ENCODE measurements around the gene CTSC. TPM values are rescaled to one million over a fixed set of nuclear protein-coding genes. Genes with fewer than 3 reads are reported as not detected.
"Not testable (repeated sequence)": the region's sequence is repeated elsewhere in the genome, so short reads cannot be mapped to it uniquely, and the experiment has no call there.

CTSC gene
- total and polyA plus RNA-seq, 12 donors = 6.3 to 161 (median 15.1) TPM

DNA sequence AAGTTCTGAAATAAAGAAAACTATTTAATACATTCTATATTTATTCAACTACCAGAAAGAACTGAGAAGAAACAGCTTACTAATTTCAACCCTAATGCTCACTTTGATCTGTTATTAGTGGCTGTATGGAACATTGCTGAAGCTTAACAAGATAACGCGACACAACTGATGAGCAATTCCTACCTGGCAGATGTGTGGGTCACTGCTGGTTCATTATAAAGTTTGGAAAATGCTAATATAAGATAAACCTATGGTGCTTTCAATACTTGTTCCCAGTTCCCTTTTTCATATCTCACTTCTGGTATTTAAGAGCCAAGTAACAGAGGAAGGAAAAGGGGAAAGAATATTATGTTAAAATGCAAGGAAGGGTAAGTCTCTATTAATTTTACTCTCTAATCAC is 10.5 kb downstream of the CTSC start:
- Histone ChIP-seq H3K4me1 (peaks cover 0 to 76% (median 0%) of the 10 kb centered on the region in 9 donors), H3K36me3 (peaks cover 0 to 97% (median 0%) of the 10 kb centered on the region in 9 donors), H3K27me3 (no peaks in the 10 kb centered on the region), H3K4me3 (no peak overlapping the region), H3K9me3 (no peaks in the 10 kb centered on the region), H3K27ac (peak overlapping the region in 1 of 10 donors; percentile 1)
- intact Hi-C loops (cut with DNase I) = no loop called here
- TF ChIP-seq, protein P1, sequence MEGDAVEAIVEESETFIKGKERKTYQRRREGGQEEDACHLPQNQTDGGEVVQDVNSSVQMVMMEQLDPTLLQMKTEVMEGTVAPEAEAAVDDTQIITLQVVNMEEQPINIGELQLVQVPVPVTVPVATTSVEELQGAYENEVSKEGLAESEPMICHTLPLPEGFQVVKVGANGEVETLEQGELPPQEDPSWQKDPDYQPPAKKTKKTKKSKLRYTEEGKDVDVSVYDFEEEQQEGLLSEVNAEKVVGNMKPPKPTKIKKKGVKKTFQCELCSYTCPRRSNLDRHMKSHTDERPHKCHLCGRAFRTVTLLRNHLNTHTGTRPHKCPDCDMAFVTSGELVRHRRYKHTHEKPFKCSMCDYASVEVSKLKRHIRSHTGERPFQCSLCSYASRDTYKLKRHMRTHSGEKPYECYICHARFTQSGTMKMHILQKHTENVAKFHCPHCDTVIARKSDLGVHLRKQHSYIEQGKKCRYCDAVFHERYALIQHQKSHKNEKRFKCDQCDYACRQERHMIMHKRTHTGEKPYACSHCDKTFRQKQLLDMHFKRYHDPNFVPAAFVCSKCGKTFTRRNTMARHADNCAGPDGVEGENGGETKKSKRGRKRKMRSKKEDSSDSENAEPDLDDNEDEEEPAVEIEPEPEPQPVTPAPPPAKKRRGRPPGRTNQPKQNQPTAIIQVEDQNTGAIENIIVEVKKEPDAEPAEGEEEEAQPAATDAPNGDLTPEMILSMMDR (IDR thresholded peaks at IDR 0.05) = no peak
- 89% methylated on average over 2 of the region's 2 CpGs for WGBS, 2 donors
- no peak for DNase-seq
- no peak for ATAC-seq

DNA sequence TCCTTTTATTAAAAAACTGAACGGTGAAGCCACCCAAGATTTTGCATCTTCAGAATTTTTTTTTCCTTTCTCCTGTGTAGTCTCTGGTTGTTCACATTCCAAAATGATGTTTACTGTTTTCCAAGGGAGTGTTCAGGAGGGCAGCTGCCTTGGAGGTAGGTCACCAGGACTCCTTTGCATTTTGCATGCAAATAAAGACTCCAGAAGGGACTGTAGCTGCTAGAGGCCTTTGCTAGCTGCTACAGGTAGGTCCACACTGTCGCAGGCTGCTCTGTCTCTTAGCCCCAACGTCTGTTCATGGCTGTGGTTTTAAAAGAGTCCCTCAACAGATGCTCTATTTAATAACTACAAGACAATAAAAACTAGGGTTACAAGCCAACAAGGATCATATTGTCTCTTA is 11.4 kb downstream of the CTSC start:
- Histone ChIP-seq H3K4me1 (peaks cover 0 to 66% (median 0%) of the 10 kb centered on the region in 9 donors), H3K36me3 (peaks cover 0 to 97% (median 0%) of the 10 kb centered on the region in 9 donors), H3K9me3 (no peaks in the 10 kb centered on the region), H3K27me3 (no peaks in the 10 kb centered on the region), H3K4me3 (no peak overlapping the region), H3K27ac (no peak overlapping the region)
- TF ChIP-seq, protein P1 (IDR thresholded peaks at IDR 0.05) = no peak
- WGBS, 2 donors = 83 to 85% methylated on average over 3 of the region's 3 CpGs
- ATAC-seq (no peak), DNase-seq (no peak)
- intact Hi-C loops (cut with DNase I) = no loop called here

DNA sequence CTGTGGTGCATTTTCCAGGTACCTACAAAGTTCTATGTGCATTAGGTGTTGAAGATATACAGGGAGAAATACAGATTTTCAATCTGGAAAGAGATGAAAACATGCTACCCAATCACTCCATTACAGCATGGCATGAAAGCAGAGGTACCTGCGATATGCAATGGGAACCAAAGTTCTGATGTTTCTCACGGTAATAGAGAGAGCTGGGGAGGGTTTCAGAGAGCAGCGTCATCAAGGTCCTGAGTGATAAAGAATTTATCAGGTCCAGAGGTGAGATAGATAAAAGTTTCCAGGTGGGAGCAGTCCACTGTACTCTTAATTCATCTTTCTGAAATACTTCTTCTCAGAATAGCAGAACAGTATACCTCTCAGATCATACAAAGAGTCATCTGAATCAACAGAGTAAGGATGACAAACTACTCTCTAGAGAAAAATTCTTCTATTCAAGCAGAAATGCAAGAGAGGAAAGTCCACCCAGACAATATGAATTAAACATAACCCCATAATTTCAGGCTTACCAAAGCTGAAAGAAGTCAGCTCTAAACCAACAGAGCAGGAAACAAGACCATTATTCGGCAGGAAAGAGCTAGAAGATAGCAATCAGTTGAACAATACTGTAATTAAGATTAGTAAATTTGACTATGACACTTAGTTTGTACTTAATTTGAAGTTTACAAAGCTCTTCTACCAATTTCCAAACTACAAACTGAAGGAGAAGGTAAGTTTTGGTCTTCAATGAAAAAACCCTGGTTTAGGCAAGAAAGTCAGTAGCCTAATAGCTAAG is 12.8 kb downstream of the CTSC start:
- Histone ChIP-seq H3K4me1 (peaks cover 0 to 65% (median 0%) of the 10 kb centered on the region in 9 donors), H3K4me3 (no peak overlapping the region), H3K27me3 (no peaks in the 10 kb centered on the region), H3K27ac (no peak overlapping the region), H3K9me3 (no peaks in the 10 kb centered on the region), H3K36me3 (peaks cover 0 to 85% (median 0%) of the 10 kb centered on the region in 9 donors)
- DNase-seq (no peak), ATAC-seq (no peak)
- 82 to 83% methylated on average over 4 of the region's 4 CpGs for WGBS, 2 donors
- intact Hi-C loops (cut with DNase I) = no loop called here
- TF ChIP-seq, protein P1 (IDR thresholded peaks at IDR 0.05) = no peak

DNA sequence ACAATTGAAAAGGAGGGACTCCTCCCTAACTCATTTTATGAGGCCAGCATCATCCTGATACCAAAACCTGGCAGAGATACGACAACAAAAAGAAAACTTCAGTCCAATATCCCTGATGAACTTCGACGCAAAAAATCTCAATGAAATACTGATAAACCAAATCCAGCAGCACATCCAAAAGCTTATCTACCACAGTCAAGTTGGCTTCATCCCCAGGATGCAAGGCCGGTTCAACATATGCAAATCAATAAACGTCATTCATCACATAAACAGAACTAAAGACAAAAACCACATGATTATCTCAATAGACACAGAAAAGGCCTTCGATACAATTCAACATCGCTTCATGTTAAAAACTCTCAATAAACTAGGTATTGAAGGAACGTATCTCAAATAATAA is 14.7 kb downstream of the CTSC start:
- ATAC-seq = not testable (repeated sequence)

DNA sequence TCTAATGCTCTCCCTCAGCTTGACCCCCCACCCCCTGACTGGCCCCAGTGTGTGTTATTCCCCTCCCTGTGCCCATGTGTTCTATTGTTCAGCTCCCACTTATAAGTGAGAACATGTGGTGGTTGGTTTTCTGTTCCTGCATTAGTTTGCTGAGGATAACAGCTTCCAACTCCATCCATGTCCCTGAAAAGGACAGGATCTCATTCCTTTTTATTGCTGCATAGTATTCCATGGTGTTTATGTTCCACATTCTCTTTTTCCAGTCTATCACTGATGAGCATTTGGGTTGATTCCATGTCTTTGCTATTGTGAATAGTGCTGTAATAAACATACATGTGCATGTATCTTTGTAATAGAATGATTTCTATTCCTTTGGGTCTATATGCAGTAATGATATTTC is 16.1 kb downstream of the CTSC start:
- intact Hi-C loops (cut with DNase I); H3K9me3 ChIP-seq; H3K4me3 ChIP-seq; ATAC-seq; H3K27me3 ChIP-seq; DNase-seq; H3K27ac ChIP-seq: not testable (repeated sequence)
- Histone ChIP-seq H3K36me3 (peaks cover 0 to 53% (median 0%) of the 10 kb centered on the region in 9 donors), H3K4me1 (peaks cover 0 to 32% (median 0%) of the 10 kb centered on the region in 9 donors)

More for the DNA sequence above, 14.7 kb downstream of the CTSC start:
- H3K9me3 ChIP-seq; intact Hi-C loops (cut with DNase I); H3K27ac ChIP-seq; DNase-seq; H3K27me3 ChIP-seq; H3K4me3 ChIP-seq: not testable (repeated sequence)
- H3K4me1 ChIP-seq = peaks cover 0 to 46% (median 0%) of the 10 kb centered on the region in 9 donors
- WGBS, 2 donors = 82 to 85% methylated on average over 8 of the region's 8 CpGs
- H3K36me3 ChIP-seq = peaks cover 0 to 68% (median 0%) of the 10 kb centered on the region in 9 donors

All from heart right ventricle (tissue), 16 donors.